IMR-90 (cell line): Measurements from ENCODE around the gene OR4D9. TPM values are rescaled to one million over a fixed set of nuclear protein-coding genes. Genes with fewer than 3 reads are reported as not detected.

Experiments used
- ATAC-seq: fragments of 200-7000 bp; cut with Tn5 transposase; 2 replicates; pipeline ENCODE4 v1.9.1; 2020; ENCODE audit warnings: low read depth, mild to moderate bottlenecking, moderate library complexity
- BruUV-seq: library from RNA; stranded (reverse); fragments of 400-500 nt; replicated peaks from 2 replicates; lab custom pipeline; 2021; lab: Mats Ljungman, UMichigan
- CTCF ChIA-PET: fragments of 300-600 bp; formaldehyde crosslinking; extraction: SDS; loops from one replicate; lab custom pipeline; 2021; ENCODE audit warnings: antibody characterized with exemption; lab: Yijun Ruan, JAX
- POLR2A ChIA-PET: fragments of 300-600 bp; sonication (Branson Sonifier 250); formaldehyde crosslinking; loops from one replicate; lab custom pipeline; 2022; ENCODE audit warnings: antibody characterized with exemption; ENCODE audit not compliant: unreplicated experiment; lab: Charles Lee
- DNase-seq: peaks from one replicate; pipeline ENCODE4 v3.0.0; 2013
- H2AFZ ChIP-seq: replicated peaks from 2 replicates; pipeline ENCODE3; 2013; ENCODE audit warnings: low read length, mild to moderate bottlenecking; ENCODE audit not compliant: poor library complexity
- H2AK5ac ChIP-seq: 2 replicates; pipeline ENCODE4 v1.6.1; 2013; ENCODE audit warnings: low read depth, low read length, inconsistent platforms
- H2AK9ac ChIP-seq: replicated peaks from 2 replicates; pipeline ENCODE3; 2013; ENCODE audit warnings: mild to moderate bottlenecking, low read depth, low read length, moderate library complexity; ENCODE audit not compliant: poor library complexity
- H2BK120ac ChIP-seq: 2 replicates; pipeline ENCODE4 v1.6.1; 2013; ENCODE audit warnings: low read depth, low read length, inconsistent platforms
- H2BK15ac ChIP-seq: 3 replicates; pipeline ENCODE4 v1.6.1; 2013; ENCODE audit warnings: low read depth, low read length, inconsistent platforms
- H2BK20ac ChIP-seq: 2 replicates; pipeline ENCODE4 v1.6.1; 2013; ENCODE audit warnings: low read depth, mild to moderate bottlenecking, inconsistent platforms, low read length, moderate library complexity
- H2BK5ac ChIP-seq: 2 replicates; pipeline ENCODE4 v1.6.1; 2013; ENCODE audit warnings: mild to moderate bottlenecking, low read depth, low read length, inconsistent platforms; ENCODE audit not compliant: poor library complexity, severe bottlenecking
- H3K14ac ChIP-seq: replicated peaks from 2 replicates; pipeline ENCODE4 v1.6.1; 2013; ENCODE audit warnings: low read depth, low read length, inconsistent platforms
- H3K18ac ChIP-seq: 2 replicates; pipeline ENCODE4 v1.6.1; 2013; ENCODE audit warnings: low read depth, low read length, control low read depth
- H3K23ac ChIP-seq: 2 replicates; pipeline ENCODE4 v1.6.1; 2013; ENCODE audit warnings: low read depth, low read length, inconsistent platforms
- H3K27ac ChIP-seq: 2 replicates; pipeline ENCODE4 v1.5.1; 2013; ENCODE audit warnings: mild to moderate bottlenecking, control low read depth, low read length; ENCODE audit not compliant: insufficient read depth
- H3K27me3 ChIP-seq: 2 replicates; pipeline ENCODE4 v1.6.1; 2013; ENCODE audit warnings: low read length; ENCODE audit not compliant: control insufficient read depth, insufficient read depth
- H3K36me3 ChIP-seq: 2 replicates; pipeline ENCODE4 v1.6.1; 2013; ENCODE audit warnings: low read length, mixed read lengths; ENCODE audit not compliant: control insufficient read depth, insufficient read depth
- H3K4ac ChIP-seq: 2 replicates; pipeline ENCODE4 v1.6.1; 2013; ENCODE audit warnings: low read depth, low read length, inconsistent platforms
- H3K4me1 ChIP-seq: 2 replicates; pipeline ENCODE4 v1.6.1; 2013; ENCODE audit warnings: low read length, mixed read lengths; ENCODE audit not compliant: control insufficient read depth, insufficient read depth
- H3K4me2 ChIP-seq: 2 replicates; pipeline ENCODE4 v1.6.1; 2013; ENCODE audit warnings: low read depth, mild to moderate bottlenecking, control low read depth, low read length, moderate library complexity
- H3K4me3 ChIP-seq: 2 replicates; pipeline ENCODE4 v1.5.1; 2013; ENCODE audit warnings: low read depth, mild to moderate bottlenecking, control low read depth, low read length, moderate library complexity; ENCODE audit not compliant: insufficient read depth
- H3K56ac ChIP-seq: 2 replicates; pipeline ENCODE4 v1.6.1; 2013; ENCODE audit warnings: low read length, inconsistent platforms; ENCODE audit not compliant: insufficient read depth; ENCODE audit errors: extremely low read depth
- H3K79me1 ChIP-seq, 2 experiments: 2 replicates each; pipeline ENCODE4 v1.6.1; 2013; ENCODE audit warnings: low read length in 2 of 2, inconsistent platforms in 1 of 2, low read depth in 1 of 2
- H3K9ac ChIP-seq: 2 replicates; pipeline ENCODE4 v1.6.1; 2013; ENCODE audit warnings: low read depth, low read length, control low read depth
- H3K9me1 ChIP-seq: 2 replicates; pipeline ENCODE4 v1.6.1; 2013; ENCODE audit warnings: low read length, inconsistent platforms; ENCODE audit not compliant: insufficient read depth
- H3K9me3 ChIP-seq: 2 replicates; pipeline ENCODE4 v1.6.1; 2013; ENCODE audit warnings: low read length; ENCODE audit not compliant: control insufficient read depth, insufficient read depth
- H4K20me1 ChIP-seq: 2 replicates; pipeline ENCODE4 v1.6.1; 2013; ENCODE audit warnings: low read length, inconsistent platforms; ENCODE audit not compliant: insufficient read depth
- H4K5ac ChIP-seq: 2 replicates; pipeline ENCODE4 v1.6.1; 2013; ENCODE audit warnings: mild to moderate bottlenecking, low read depth, low read length, control low read depth
- H4K8ac ChIP-seq, 2 experiments: 2 replicates each; pipeline ENCODE4 v1.6.1; 2013; ENCODE audit warnings: low read depth in 2 of 2, low read length in 2 of 2, control low read depth in 1 of 2, inconsistent platforms in 1 of 2
- H4K91ac ChIP-seq: 2 replicates; pipeline ENCODE4 v1.6.1; 2013; ENCODE audit warnings: low read depth, low read length, inconsistent platforms; ENCODE audit not compliant: insufficient read depth
- BHLHE40 ChIP-seq: fragments of 150-350 bp; IDR thresholded peaks from 2 replicates; pipeline ENCODE4 v1.6.1; 2016; ENCODE audit warnings: mild to moderate bottlenecking, low read depth, low read length
- CEBPB ChIP-seq: IDR thresholded peaks from 2 replicates; pipeline ENCODE4 v1.6.1; 2012; ENCODE audit warnings: low read depth, low read length, improper control_type of control experiment
- MAFK ChIP-seq: IDR thresholded peaks from 2 replicates; pipeline ENCODE4 v1.6.1; 2012; ENCODE audit warnings: low read depth, low read length, improper control_type of control experiment
- MAZ ChIP-seq: IDR thresholded peaks from 2 replicates; pipeline ENCODE4 v1.6.1; 2012; ENCODE audit warnings: low read depth, mild to moderate bottlenecking, low read length, improper control_type of control experiment, moderate library complexity, borderline replicate concordance
- NFE2L2 ChIP-seq: fragments of 150-350 bp; IDR thresholded peaks from 2 replicates; pipeline ENCODE4 v1.6.1; 2016; ENCODE audit warnings: low read depth, mild to moderate bottlenecking, low read length
- POLR2A ChIP-seq: IDR thresholded peaks from 2 replicates; pipeline ENCODE4 v1.6.1; 2012; ENCODE audit warnings: mild to moderate bottlenecking, low read depth, low read length
- RAD21 ChIP-seq: IDR thresholded peaks from 2 replicates; pipeline ENCODE4 v1.6.1; 2012; ENCODE audit warnings: low read length, improper control_type of control experiment
- RCOR1 ChIP-seq: IDR thresholded peaks from 2 replicates; pipeline ENCODE4 v1.6.1; 2012; ENCODE audit warnings: mild to moderate bottlenecking, low read length, improper control_type of control experiment; ENCODE audit not compliant: insufficient replicate concordance
- SMC3 ChIP-seq: fragments of 150-350 bp; IDR thresholded peaks from 2 replicates; pipeline ENCODE4 v1.6.1; 2016; ENCODE audit warnings: low read depth, mild to moderate bottlenecking, antibody characterized with exemption, low read length, moderate library complexity
- whole genome bisulfite sequencing, 2 experiments: methylation state at CpG; one replicate each; pipeline versions ENCODE4 v1.1.5 to v1.1.7; 2013; ENCODE audit warnings: missing lambda C conversion rate in 2 of 2; ENCODE audit not compliant: insufficient read length in 1 of 2; ENCODE audit errors: extremely low coverage in 2 of 2; 5-methylcytosine and 5-hydroxymethylcytosine counted together
- dilution Hi-C: fragments of 300-500 bp; cut with HindIII; formaldehyde crosslinking; loops from one replicate; pipeline ENCODE4 v1.14.3; 2018; ENCODE audit warnings: low sequenced_read_pairs; ENCODE audit not compliant: unreplicated experiment
- in situ Hi-C: fragments of 300-500 bp; cut with MboI; formaldehyde crosslinking; loops from 3 replicates; pipeline ENCODE4 v1.14.3; 2019; ENCODE audit warnings: low sequenced_read_pairs, inconsistent platforms, mixed read lengths
- intact Hi-C: fragments of 100-400 bp; cut with micrococcal nuclease; formaldehyde crosslinking; loops from 2 replicates; pipeline ENCODE4 v1.10.0; 2022
- polyA plus RNA-seq, 3 experiments: library from polyadenylated mRNA; depleted of rRNA; stranded (reverse); fragments of >200 nt; gene quantifications; 2 replicates each; pipeline ENCODE4 v1.2.3, GENCODE V29; 2012; ENCODE audit warnings: low replicate concordance in 1 of 3
- total RNA-seq: library from RNA; depleted of rRNA; stranded (reverse); fragments of >200 nt; gene quantifications from 2 replicates; pipeline ENCODE4 v1.2.3, GENCODE V29; 2012
- TF ChIP-seq, protein P1 (sequence below): conservative IDR thresholded peaks from 2 replicates; pipeline ENCODE4 v1.5.1; 2012; ENCODE audit warnings: mild to moderate bottlenecking, low read depth, low read length, improper control_type of control experiment
- TF ChIP-seq, protein P2 (sequence below): fragments of 150-350 bp; IDR thresholded peaks from 2 replicates; pipeline ENCODE4 v1.6.1; 2017; ENCODE audit warnings: mild to moderate bottlenecking, antibody characterized with exemption, low read length, low read depth
- TF ChIP-seq, protein P3 (sequence below): fragments of 150-350 bp; IDR thresholded peaks from 2 replicates; pipeline ENCODE4 v1.6.1; 2016; ENCODE audit warnings: low read depth, mild to moderate bottlenecking, low read length, moderate library complexity, borderline replicate concordance

Gene OR4D9
- total and polyA plus RNA-seq, 2 of the 4 experiments (the other 2 are of a cell fraction) = not detected

DNA sequence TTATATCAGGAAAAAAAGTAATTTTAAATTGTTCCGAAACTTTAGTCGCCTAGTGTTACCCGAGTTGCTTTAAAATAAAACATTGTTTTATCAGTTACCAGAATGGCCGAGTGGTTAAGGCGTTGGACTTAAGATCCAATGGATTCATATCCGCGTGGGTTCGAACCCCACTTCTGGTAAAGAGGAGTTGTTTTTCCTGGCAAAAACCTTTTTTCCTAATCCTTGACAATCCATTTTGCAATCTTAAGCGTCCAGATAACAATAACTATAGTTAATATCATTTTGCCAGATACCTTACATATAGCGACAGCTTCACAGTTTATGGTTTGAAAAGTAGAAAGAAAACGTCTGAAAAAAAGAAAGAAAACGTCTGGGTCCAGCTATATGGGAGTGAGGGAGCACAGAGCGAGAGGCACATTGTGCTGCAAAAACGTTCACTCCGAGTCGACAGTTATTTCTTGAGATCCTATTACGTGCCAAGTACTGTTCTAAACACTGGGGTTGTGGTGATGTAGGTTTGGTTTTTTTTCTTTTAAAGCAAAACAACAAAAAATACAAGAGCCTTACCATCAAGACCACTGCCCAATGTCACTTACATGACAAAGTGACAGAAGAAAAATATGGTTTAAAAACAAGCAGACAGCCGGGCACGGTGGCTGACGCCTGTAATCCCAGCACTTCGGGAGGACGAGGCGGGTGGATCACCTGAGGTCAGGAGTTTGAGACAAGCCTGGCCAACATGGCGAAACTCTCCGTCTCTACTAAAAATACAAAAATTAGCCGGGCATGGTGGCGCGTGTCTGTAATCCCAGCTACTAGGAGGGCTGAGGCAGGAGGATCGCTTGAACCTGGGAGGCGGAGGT, 40.6 kb downstream of the OR4D9 start:
- no peak overlapping the region for H2BK15ac ChIP-seq
- peak overlapping the region in 1 of 2 experiments; percentile 29; a peak in 1 of 4 replicates for H4K8ac ChIP-seq
- 0 out of 2 replicates have a peak overlapping the region, but pooled peaks have one; percentile 13 for H3K23ac ChIP-seq
- H3K36me3 ChIP-seq = no peaks in the 10 kb centered on the region
- peak overlapping the region; percentile 2; the same call in 1 of the 2 replicates for H3K4ac ChIP-seq
- in situ Hi-C loops (loop anchor here (10.0 to 25.0 kb wide), 2 partner anchors 253 to 965 kb away; partner anchors contain the start of genes LPXN and ZFP91), dilution Hi-C loops (no loop called here), intact Hi-C loops (loop anchor here (1.0 to 10.0 kb wide), 4 partner anchors 14 to 977 kb away; partner anchors contain the start of genes LPXN, PATL1 and ZFP91)
- H3K56ac ChIP-seq = no peak overlapping the region
- H4K20me1 ChIP-seq = peaks cover 10% of the 10 kb centered on the region
- H2BK20ac ChIP-seq = no peak overlapping the region
- peak overlapping the region; percentile 5 for H2AFZ ChIP-seq
- ATAC-seq = peak; percentile 18
- H3K9me3 ChIP-seq = no peaks in the 10 kb centered on the region
- H4K91ac ChIP-seq = no peak overlapping the region
- H3K4me1 ChIP-seq = 0 out of 2 replicates have a peak, but pooled peaks cover 3% of the 10 kb centered on the region
- H2BK5ac ChIP-seq = peak overlapping the region; percentile 83
- ChIA-PET CTCF (no interaction called here), POLR2A (interaction anchor here (1.0 kb wide), 1 partner anchor 9 kb away, joined by 3 read pairs; no protein-coding TSS in a partner anchor)
- H3K9ac ChIP-seq = peak overlapping the region; percentile 46
- peak overlapping the region; percentile 23; the same call in 1 of the 2 replicates for H3K27ac ChIP-seq
- peak overlapping the region; percentile 65; the same call in 1 of the 2 replicates for H3K18ac ChIP-seq
- no TSS peak for BruUV-seq
- H2BK120ac ChIP-seq = peak overlapping the region; percentile 7; the same call in 1 of the 2 replicates
- no peak overlapping the region for H2AK9ac ChIP-seq
- no peaks in the 10 kb centered on the region for H3K9me1 ChIP-seq
- DNase-seq = peak; percentile 90
- WGBS, 2 experiments = 10% methylated on average over 2 of the region's 30 CpGs; no CpG with 5 or more reads in 1 of the 2 experiments
- peak overlapping the region; percentile 54 for H3K4me3 ChIP-seq
- peak overlapping the region; percentile 68 for H4K5ac ChIP-seq
- no peak overlapping the region for H2AK5ac ChIP-seq
- H3K27me3 ChIP-seq = no peaks in the 10 kb centered on the region
- H3K79me1 ChIP-seq = no peaks in the 10 kb centered on the region
- H3K14ac ChIP-seq = 0 out of 2 replicates have a peak overlapping the region, but pooled peaks have one; percentile 14
- H3K4me2 ChIP-seq = peak overlapping the region; percentile 82
- TF ChIP-seq, protein P1, sequence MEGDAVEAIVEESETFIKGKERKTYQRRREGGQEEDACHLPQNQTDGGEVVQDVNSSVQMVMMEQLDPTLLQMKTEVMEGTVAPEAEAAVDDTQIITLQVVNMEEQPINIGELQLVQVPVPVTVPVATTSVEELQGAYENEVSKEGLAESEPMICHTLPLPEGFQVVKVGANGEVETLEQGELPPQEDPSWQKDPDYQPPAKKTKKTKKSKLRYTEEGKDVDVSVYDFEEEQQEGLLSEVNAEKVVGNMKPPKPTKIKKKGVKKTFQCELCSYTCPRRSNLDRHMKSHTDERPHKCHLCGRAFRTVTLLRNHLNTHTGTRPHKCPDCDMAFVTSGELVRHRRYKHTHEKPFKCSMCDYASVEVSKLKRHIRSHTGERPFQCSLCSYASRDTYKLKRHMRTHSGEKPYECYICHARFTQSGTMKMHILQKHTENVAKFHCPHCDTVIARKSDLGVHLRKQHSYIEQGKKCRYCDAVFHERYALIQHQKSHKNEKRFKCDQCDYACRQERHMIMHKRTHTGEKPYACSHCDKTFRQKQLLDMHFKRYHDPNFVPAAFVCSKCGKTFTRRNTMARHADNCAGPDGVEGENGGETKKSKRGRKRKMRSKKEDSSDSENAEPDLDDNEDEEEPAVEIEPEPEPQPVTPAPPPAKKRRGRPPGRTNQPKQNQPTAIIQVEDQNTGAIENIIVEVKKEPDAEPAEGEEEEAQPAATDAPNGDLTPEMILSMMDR = no peak
- no peak for TF ChIP-seq NFE2L2
- peak; percentile 79; the same call in 1 of the 2 replicates for TF ChIP-seq CEBPB
- TF ChIP-seq, protein P2, sequence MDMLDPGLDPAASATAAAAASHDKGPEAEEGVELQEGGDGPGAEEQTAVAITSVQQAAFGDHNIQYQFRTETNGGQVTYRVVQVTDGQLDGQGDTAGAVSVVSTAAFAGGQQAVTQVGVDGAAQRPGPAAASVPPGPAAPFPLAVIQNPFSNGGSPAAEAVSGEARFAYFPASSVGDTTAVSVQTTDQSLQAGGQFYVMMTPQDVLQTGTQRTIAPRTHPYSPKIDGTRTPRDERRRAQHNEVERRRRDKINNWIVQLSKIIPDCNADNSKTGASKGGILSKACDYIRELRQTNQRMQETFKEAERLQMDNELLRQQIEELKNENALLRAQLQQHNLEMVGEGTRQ = no peak
- TF ChIP-seq POLR2A = no peak
- TF ChIP-seq RCOR1 = no peak
- TF ChIP-seq, protein P3, sequence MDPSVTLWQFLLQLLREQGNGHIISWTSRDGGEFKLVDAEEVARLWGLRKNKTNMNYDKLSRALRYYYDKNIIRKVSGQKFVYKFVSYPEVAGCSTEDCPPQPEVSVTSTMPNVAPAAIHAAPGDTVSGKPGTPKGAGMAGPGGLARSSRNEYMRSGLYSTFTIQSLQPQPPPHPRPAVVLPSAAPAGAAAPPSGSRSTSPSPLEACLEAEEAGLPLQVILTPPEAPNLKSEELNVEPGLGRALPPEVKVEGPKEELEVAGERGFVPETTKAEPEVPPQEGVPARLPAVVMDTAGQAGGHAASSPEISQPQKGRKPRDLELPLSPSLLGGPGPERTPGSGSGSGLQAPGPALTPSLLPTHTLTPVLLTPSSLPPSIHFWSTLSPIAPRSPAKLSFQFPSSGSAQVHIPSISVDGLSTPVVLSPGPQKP = no peak
- TF ChIP-seq SMC3 = no peak
- TF ChIP-seq MAFK = no peak
- no peak for TF ChIP-seq RAD21
- no peak for TF ChIP-seq BHLHE40
- no peak for TF ChIP-seq MAZ
